PC-9 (cell line): ENCODE measurements around the gene PGAM5. TPM values are rescaled to one million over a fixed set of nuclear protein-coding genes. Genes with fewer than 3 reads are reported as not detected.

ENCODE experiments used
- BruUV-seq: library from RNA; stranded (reverse); fragments of 400-500 nt; replicated peaks from 2 replicates; lab custom pipeline; 2021; lab: Mats Ljungman, UMichigan
- CTCF ChIA-PET: fragments of 300-600 bp; sonication (Branson Sonifier 250); formaldehyde crosslinking; loops from one replicate; lab custom pipeline; 2022; ENCODE audit warnings: antibody characterized with exemption; lab: Charles Lee
- POLR2A ChIA-PET: fragments of 300-600 bp; sonication (Branson Sonifier 250); formaldehyde crosslinking; loops from one replicate; lab custom pipeline; 2022; ENCODE audit warnings: antibody characterized with exemption; ENCODE audit not compliant: unreplicated experiment; lab: Charles Lee
- DNase-seq, 2 experiments: peaks; one replicate each; pipeline versions ENCODE4 v3.0.0 to v3.0.0-alpha.2; 2015 to 2022; ENCODE audit warnings: mixed read lengths in 1 of 2
- H2AFZ ChIP-seq: fragments of 200-600 bp; sonication (generic); 2 replicates; pipeline ENCODE4 v1.8.1; 2017; ENCODE audit warnings: antibody characterized with exemption
- H3F3A ChIP-seq: fragments of 200-600 bp; sonication (generic); 2 replicates; pipeline ENCODE4 v1.8.1; 2017; ENCODE audit warnings: antibody characterized with exemption, mild to moderate bottlenecking, low read depth; ENCODE audit not compliant: insufficient read depth
- H3K27ac ChIP-seq: fragments of 200-600 bp; sonication (generic); 2 replicates; pipeline ENCODE4 v1.6.1; 2016; ENCODE audit warnings: mixed run types
- H3K27me3 ChIP-seq: fragments of 200-600 bp; sonication (generic); 2 replicates; pipeline ENCODE4 v1.6.1; 2016; ENCODE audit warnings: low read depth, mixed run types; ENCODE audit not compliant: insufficient read depth
- H3K36me3 ChIP-seq: fragments of 200-600 bp; sonication (generic); 2 replicates; pipeline ENCODE4 v1.6.1; 2016; ENCODE audit warnings: low read depth, mixed run types
- H3K4me1 ChIP-seq: fragments of 200-600 bp; sonication (generic); replicated peaks from 2 replicates; pipeline ENCODE4 v1.6.1; 2016; ENCODE audit warnings: mixed run types; ENCODE audit not compliant: insufficient read depth
- H3K4me2 ChIP-seq: fragments of 200-600 bp; sonication (generic); 2 replicates; pipeline ENCODE4 v1.6.1; 2017; ENCODE audit warnings: mixed run types
- H3K4me3 ChIP-seq: fragments of 200-600 bp; sonication (generic); 2 replicates; pipeline ENCODE4 v1.6.1; 2016; ENCODE audit warnings: mixed run types
- H3K79me2 ChIP-seq: fragments of 200-600 bp; sonication (generic); 2 replicates; pipeline ENCODE4 v1.6.1; 2017; ENCODE audit warnings: low read depth, mixed run types
- H3K9me2 ChIP-seq: fragments of 200-600 bp; sonication (generic); 2 replicates; pipeline ENCODE4 v1.8.1; 2017; ENCODE audit warnings: mild to moderate bottlenecking; ENCODE audit not compliant: insufficient read depth
- H3K9me3 ChIP-seq: fragments of 200-600 bp; sonication (generic); 2 replicates; pipeline ENCODE4 v1.8.1; 2016; ENCODE audit warnings: low read depth; ENCODE audit not compliant: insufficient read depth
- H4K20me1 ChIP-seq: fragments of 200-600 bp; sonication (generic); 2 replicates; pipeline ENCODE4 v1.8.1; 2017; ENCODE audit not compliant: insufficient read depth
- CTCF ChIP-seq: fragments of 200-600 bp; sonication (generic); conservative IDR thresholded peaks from 2 replicates; pipeline ENCODE4 v1.6.1; 2017; ENCODE audit warnings: mixed run types, antibody characterized with exemption, mild to moderate bottlenecking, moderate library complexity
- EZH2 ChIP-seq: fragments of 200-600 bp; sonication (generic); IDR thresholded peaks from 2 replicates; pipeline ENCODE4 v1.8.0; 2017; ENCODE audit warnings: antibody characterized with exemption, low read depth
- intact Hi-C: fragments of 100-400 bp; cut with micrococcal nuclease; formaldehyde crosslinking; loops from one replicate; pipeline ENCODE4 v1.10.0; 2022; ENCODE audit not compliant: unreplicated experiment
- total RNA-seq: library from RNA; stranded (reverse); gene quantifications from 2 replicates; pipeline ENCODE4 v1.2.3, GENCODE V29; 2021

The PGAM5 gene
- total RNA-seq, 1 experiment from 2014 or later = 59.0 TPM

GRCh38 chr12:132727091-132727794, 16.6 kb downstream of the PGAM5 start:
- Histone ChIP-seq H3K27ac (no peak overlapping the region), H3F3A (peaks cover 67% of the 10 kb centered on the region), H3K36me3 (peaks cover 24% of the 10 kb centered on the region), H3K9me3 (no peaks in the 10 kb centered on the region), H4K20me1 (peaks cover 42% of the 10 kb centered on the region), H3K27me3 (no peaks in the 10 kb centered on the region), H3K79me2 (no peaks in the 10 kb centered on the region; the same call in 1 of the 2 replicates), H2AFZ (no peak overlapping the region), H3K4me2 (no peak overlapping the region), H3K9me2 (no peaks in the 10 kb centered on the region), H3K4me3 (no peak overlapping the region), H3K4me1 (no peaks in the 10 kb centered on the region)
- intact Hi-C loops = no loop called here
- DNase-seq = no peak
- BruUV-seq = no TSS peak
- no peak for TF ChIP-seq CTCF
- TF ChIP-seq EZH2 = no peak
- CTCF ChIA-PET = no interaction called here
- POLR2A ChIA-PET = no interaction called here

GRCh38 chr12:132728502-132728901, 17.9 kb downstream of the PGAM5 start:
- CTCF ChIA-PET = no interaction called here
- Histone ChIP-seq H3K27me3 (no peaks in the 10 kb centered on the region), H3K79me2 (no peaks in the 10 kb centered on the region; the same call in 1 of the 2 replicates), H3F3A (peaks cover 59% of the 10 kb centered on the region), H3K9me2 (no peaks in the 10 kb centered on the region), H3K9me3 (no peaks in the 10 kb centered on the region), H3K4me1 (no peaks in the 10 kb centered on the region), H4K20me1 (peaks cover 37% of the 10 kb centered on the region), H3K4me2 (no peak overlapping the region), H3K36me3 (peaks cover 24% of the 10 kb centered on the region), H3K27ac (no peak overlapping the region), H3K4me3 (no peak overlapping the region), H2AFZ (no peak overlapping the region)
- POLR2A ChIA-PET = no interaction called here
- DNase-seq = no peak
- BruUV-seq = no TSS peak
- no peak for TF ChIP-seq CTCF
- no peak for TF ChIP-seq EZH2
- intact Hi-C loops = no loop called here

- no peak overlapping the region for H3K4me2 ChIP-seq
- H3K79me2 ChIP-seq = no peaks in the 10 kb centered on the region; the same call in 1 of the 2 replicates
- H3K9me3 ChIP-seq = no peaks in the 10 kb centered on the region
- H3F3A ChIP-seq = peaks cover 59% of the 10 kb centered on the region
- intact Hi-C loops = no loop called here
- no peaks in the 10 kb centered on the region for H3K4me1 ChIP-seq
- no peaks in the 10 kb centered on the region for H3K9me2 ChIP-seq
- H3K4me3 ChIP-seq = no peak overlapping the region
- peaks cover 31% of the 10 kb centered on the region; the same call in 1 of the 2 replicates for H4K20me1 ChIP-seq
- no peak for TF ChIP-seq EZH2
- no peak for TF ChIP-seq CTCF
- DNase-seq = peak in 1 of 2 experiments; percentile 43
- H3K27ac ChIP-seq = no peak overlapping the region
- H2AFZ ChIP-seq = no peak overlapping the region
- BruUV-seq = no TSS peak
- ChIA-PET CTCF (no interaction called here), POLR2A (no interaction called here)
- no peaks in the 10 kb centered on the region for H3K27me3 ChIP-seq
- peaks cover 30% of the 10 kb centered on the region for H3K36me3 ChIP-seq
Observed at GRCh38 chr12:132729541-132730320, 19.1 kb downstream of the PGAM5 start.
